DND-41 (cell line): ENCODE results near the gene ADGRG7.

Experiments used
- EZH2 ChIP-seq: IDR thresholded peaks from 3 replicates; pipeline ENCODE4 v1.6.1; 2012; ENCODE audit warnings: borderline replicate concordance, low read depth, mild to moderate bottlenecking, moderate library complexity, low read length, inconsistent platforms; ENCODE audit not compliant: severe bottlenecking
- TF ChIP-seq, protein P1 (sequence below): IDR thresholded peaks from 2 replicates; pipeline ENCODE4 v1.5.1; 2012; ENCODE audit warnings: borderline replicate concordance, low read length, moderate library complexity, mild to moderate bottlenecking; ENCODE audit not compliant: poor library complexity, severe bottlenecking; ENCODE audit errors: extremely low read depth

DNA sequence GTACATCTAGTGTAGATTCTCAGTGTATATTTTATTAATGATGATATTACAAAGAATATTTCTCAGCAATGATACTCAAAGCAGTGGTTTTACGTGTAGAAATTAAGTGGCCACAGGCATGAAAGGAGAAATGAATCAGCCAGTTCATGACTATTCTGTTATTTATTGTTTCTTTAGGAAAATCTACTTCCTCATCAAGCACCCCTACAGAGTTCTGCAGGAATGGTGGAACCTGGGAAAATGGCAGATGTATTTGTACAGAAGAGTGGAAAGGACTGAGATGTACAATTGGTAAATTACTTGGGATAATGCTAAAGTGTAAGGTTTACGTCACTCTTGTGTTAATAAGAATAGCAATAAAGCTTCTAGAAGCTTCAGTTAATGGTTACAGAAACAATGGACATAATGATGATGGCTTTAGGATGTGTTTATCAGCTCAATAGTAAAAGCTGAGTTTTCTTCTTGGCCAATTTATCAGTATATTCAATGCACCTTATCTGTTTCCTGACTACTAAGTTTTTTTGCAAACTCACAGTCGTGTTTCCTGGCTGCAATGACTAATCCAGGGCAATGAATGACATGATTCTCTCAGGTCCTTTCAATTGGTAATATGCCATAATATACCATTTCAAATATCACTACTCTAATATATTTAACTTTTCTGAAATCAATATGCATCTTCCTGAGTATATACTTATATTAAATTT lies 20.2 kb downstream of the ADGRG7 start:
- TF ChIP-seq, protein P1, sequence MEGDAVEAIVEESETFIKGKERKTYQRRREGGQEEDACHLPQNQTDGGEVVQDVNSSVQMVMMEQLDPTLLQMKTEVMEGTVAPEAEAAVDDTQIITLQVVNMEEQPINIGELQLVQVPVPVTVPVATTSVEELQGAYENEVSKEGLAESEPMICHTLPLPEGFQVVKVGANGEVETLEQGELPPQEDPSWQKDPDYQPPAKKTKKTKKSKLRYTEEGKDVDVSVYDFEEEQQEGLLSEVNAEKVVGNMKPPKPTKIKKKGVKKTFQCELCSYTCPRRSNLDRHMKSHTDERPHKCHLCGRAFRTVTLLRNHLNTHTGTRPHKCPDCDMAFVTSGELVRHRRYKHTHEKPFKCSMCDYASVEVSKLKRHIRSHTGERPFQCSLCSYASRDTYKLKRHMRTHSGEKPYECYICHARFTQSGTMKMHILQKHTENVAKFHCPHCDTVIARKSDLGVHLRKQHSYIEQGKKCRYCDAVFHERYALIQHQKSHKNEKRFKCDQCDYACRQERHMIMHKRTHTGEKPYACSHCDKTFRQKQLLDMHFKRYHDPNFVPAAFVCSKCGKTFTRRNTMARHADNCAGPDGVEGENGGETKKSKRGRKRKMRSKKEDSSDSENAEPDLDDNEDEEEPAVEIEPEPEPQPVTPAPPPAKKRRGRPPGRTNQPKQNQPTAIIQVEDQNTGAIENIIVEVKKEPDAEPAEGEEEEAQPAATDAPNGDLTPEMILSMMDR, result no peak
- TF ChIP-seq EZH2, result no peak
